IMR-90 (cell line): ENCODE results near the gene SLC25A51. TPM values are rescaled to one million over a fixed set of nuclear protein-coding genes. Genes with fewer than 3 reads are reported as not detected.

Experiments used
- ATAC-seq: fragments of 200-7000 bp; cut with Tn5 transposase; 2 replicates; pipeline ENCODE4 v1.9.1; 2020; ENCODE audit warnings: low read depth, mild to moderate bottlenecking, moderate library complexity
- BruUV-seq: library from RNA; stranded (reverse); fragments of 400-500 nt; replicated peaks from 2 replicates; lab custom pipeline; 2021; lab: Mats Ljungman, UMichigan
- CTCF ChIA-PET: fragments of 300-600 bp; formaldehyde crosslinking; extraction: SDS; loops from one replicate; lab custom pipeline; 2021; ENCODE audit warnings: antibody characterized with exemption; lab: Yijun Ruan, JAX
- POLR2A ChIA-PET: fragments of 300-600 bp; sonication (Branson Sonifier 250); formaldehyde crosslinking; loops from one replicate; lab custom pipeline; 2022; ENCODE audit warnings: antibody characterized with exemption; ENCODE audit not compliant: unreplicated experiment; lab: Charles Lee
- DNase-seq: peaks from one replicate; pipeline ENCODE4 v3.0.0; 2013
- H2AFZ ChIP-seq: replicated peaks from 2 replicates; pipeline ENCODE3; 2013; ENCODE audit warnings: low read length, mild to moderate bottlenecking; ENCODE audit not compliant: poor library complexity
- H2AK5ac ChIP-seq: 2 replicates; pipeline ENCODE4 v1.6.1; 2013; ENCODE audit warnings: low read depth, low read length, inconsistent platforms
- H2AK9ac ChIP-seq: replicated peaks from 2 replicates; pipeline ENCODE3; 2013; ENCODE audit warnings: mild to moderate bottlenecking, low read depth, low read length, moderate library complexity; ENCODE audit not compliant: poor library complexity
- H2BK120ac ChIP-seq: 2 replicates; pipeline ENCODE4 v1.6.1; 2013; ENCODE audit warnings: low read depth, low read length, inconsistent platforms
- H2BK15ac ChIP-seq: 3 replicates; pipeline ENCODE4 v1.6.1; 2013; ENCODE audit warnings: low read depth, low read length, inconsistent platforms
- H2BK20ac ChIP-seq: 2 replicates; pipeline ENCODE4 v1.6.1; 2013; ENCODE audit warnings: low read depth, mild to moderate bottlenecking, inconsistent platforms, low read length, moderate library complexity
- H2BK5ac ChIP-seq: 2 replicates; pipeline ENCODE4 v1.6.1; 2013; ENCODE audit warnings: mild to moderate bottlenecking, low read depth, low read length, inconsistent platforms; ENCODE audit not compliant: poor library complexity, severe bottlenecking
- H3K14ac ChIP-seq: replicated peaks from 2 replicates; pipeline ENCODE4 v1.6.1; 2013; ENCODE audit warnings: low read depth, low read length, inconsistent platforms
- H3K18ac ChIP-seq: 2 replicates; pipeline ENCODE4 v1.6.1; 2013; ENCODE audit warnings: low read depth, low read length, control low read depth
- H3K23ac ChIP-seq: 2 replicates; pipeline ENCODE4 v1.6.1; 2013; ENCODE audit warnings: low read depth, low read length, inconsistent platforms
- H3K27ac ChIP-seq: 2 replicates; pipeline ENCODE4 v1.5.1; 2013; ENCODE audit warnings: mild to moderate bottlenecking, control low read depth, low read length; ENCODE audit not compliant: insufficient read depth
- H3K27me3 ChIP-seq: 2 replicates; pipeline ENCODE4 v1.6.1; 2013; ENCODE audit warnings: low read length; ENCODE audit not compliant: control insufficient read depth, insufficient read depth
- H3K36me3 ChIP-seq: 2 replicates; pipeline ENCODE4 v1.6.1; 2013; ENCODE audit warnings: low read length, mixed read lengths; ENCODE audit not compliant: control insufficient read depth, insufficient read depth
- H3K4ac ChIP-seq: 2 replicates; pipeline ENCODE4 v1.6.1; 2013; ENCODE audit warnings: low read depth, low read length, inconsistent platforms
- H3K4me1 ChIP-seq: 2 replicates; pipeline ENCODE4 v1.6.1; 2013; ENCODE audit warnings: low read length, mixed read lengths; ENCODE audit not compliant: control insufficient read depth, insufficient read depth
- H3K4me2 ChIP-seq: 2 replicates; pipeline ENCODE4 v1.6.1; 2013; ENCODE audit warnings: low read depth, mild to moderate bottlenecking, control low read depth, low read length, moderate library complexity
- H3K4me3 ChIP-seq: 2 replicates; pipeline ENCODE4 v1.5.1; 2013; ENCODE audit warnings: low read depth, mild to moderate bottlenecking, control low read depth, low read length, moderate library complexity; ENCODE audit not compliant: insufficient read depth
- H3K56ac ChIP-seq: 2 replicates; pipeline ENCODE4 v1.6.1; 2013; ENCODE audit warnings: low read length, inconsistent platforms; ENCODE audit not compliant: insufficient read depth; ENCODE audit errors: extremely low read depth
- H3K79me1 ChIP-seq, 2 experiments: 2 replicates each; pipeline ENCODE4 v1.6.1; 2013; ENCODE audit warnings: low read length in 2 of 2, inconsistent platforms in 1 of 2, low read depth in 1 of 2
- H3K9ac ChIP-seq: 2 replicates; pipeline ENCODE4 v1.6.1; 2013; ENCODE audit warnings: low read depth, low read length, control low read depth
- H3K9me1 ChIP-seq: 2 replicates; pipeline ENCODE4 v1.6.1; 2013; ENCODE audit warnings: low read length, inconsistent platforms; ENCODE audit not compliant: insufficient read depth
- H3K9me3 ChIP-seq: 2 replicates; pipeline ENCODE4 v1.6.1; 2013; ENCODE audit warnings: low read length; ENCODE audit not compliant: control insufficient read depth, insufficient read depth
- H4K20me1 ChIP-seq: 2 replicates; pipeline ENCODE4 v1.6.1; 2013; ENCODE audit warnings: low read length, inconsistent platforms; ENCODE audit not compliant: insufficient read depth
- H4K5ac ChIP-seq: 2 replicates; pipeline ENCODE4 v1.6.1; 2013; ENCODE audit warnings: mild to moderate bottlenecking, low read depth, low read length, control low read depth
- H4K8ac ChIP-seq, 2 experiments: 2 replicates each; pipeline ENCODE4 v1.6.1; 2013; ENCODE audit warnings: low read depth in 2 of 2, low read length in 2 of 2, control low read depth in 1 of 2, inconsistent platforms in 1 of 2
- H4K91ac ChIP-seq: 2 replicates; pipeline ENCODE4 v1.6.1; 2013; ENCODE audit warnings: low read depth, low read length, inconsistent platforms; ENCODE audit not compliant: insufficient read depth
- BHLHE40 ChIP-seq: fragments of 150-350 bp; IDR thresholded peaks from 2 replicates; pipeline ENCODE4 v1.6.1; 2016; ENCODE audit warnings: mild to moderate bottlenecking, low read depth, low read length
- CHD1 ChIP-seq: IDR thresholded peaks from 2 replicates; pipeline ENCODE4 v1.6.1; 2012; ENCODE audit warnings: low read depth, low read length, improper control_type of control experiment
- FOS ChIP-seq: fragments of 150-350 bp; IDR thresholded peaks from 2 replicates; pipeline ENCODE4 v1.6.1; 2016; ENCODE audit warnings: low read depth, low read length
- MAFK ChIP-seq: IDR thresholded peaks from 2 replicates; pipeline ENCODE4 v1.6.1; 2012; ENCODE audit warnings: low read depth, low read length, improper control_type of control experiment
- MXI1 ChIP-seq: IDR thresholded peaks from 2 replicates; pipeline ENCODE4 v1.6.1; 2012; ENCODE audit warnings: low read depth, mild to moderate bottlenecking, low read length, moderate library complexity, borderline replicate concordance
- NFE2L2 ChIP-seq: fragments of 150-350 bp; IDR thresholded peaks from 2 replicates; pipeline ENCODE4 v1.6.1; 2016; ENCODE audit warnings: low read depth, mild to moderate bottlenecking, low read length
- RAD21 ChIP-seq: IDR thresholded peaks from 2 replicates; pipeline ENCODE4 v1.6.1; 2012; ENCODE audit warnings: low read length, improper control_type of control experiment
- RFX5 ChIP-seq: IDR thresholded peaks from 2 replicates; pipeline ENCODE4 v1.8.0; 2012; ENCODE audit warnings: low read depth, mild to moderate bottlenecking, low read length, moderate library complexity
- SMC3 ChIP-seq: fragments of 150-350 bp; IDR thresholded peaks from 2 replicates; pipeline ENCODE4 v1.6.1; 2016; ENCODE audit warnings: low read depth, mild to moderate bottlenecking, antibody characterized with exemption, low read length, moderate library complexity
- WGBS, 2 experiments: methylation state at CpG; one replicate each; pipeline versions ENCODE4 v1.1.5 to v1.1.7; 2013; ENCODE audit warnings: missing lambda C conversion rate in 2 of 2; ENCODE audit not compliant: insufficient read length in 1 of 2; ENCODE audit errors: extremely low coverage in 2 of 2; 5-methylcytosine and 5-hydroxymethylcytosine counted together
- dilution Hi-C: fragments of 300-500 bp; cut with HindIII; formaldehyde crosslinking; loops from one replicate; pipeline ENCODE4 v1.14.3; 2018; ENCODE audit warnings: low sequenced_read_pairs; ENCODE audit not compliant: unreplicated experiment
- in situ Hi-C: fragments of 300-500 bp; cut with MboI; formaldehyde crosslinking; loops from 3 replicates; pipeline ENCODE4 v1.14.3; 2019; ENCODE audit warnings: low sequenced_read_pairs, inconsistent platforms, mixed read lengths
- intact Hi-C: fragments of 100-400 bp; cut with micrococcal nuclease; formaldehyde crosslinking; loops from 2 replicates; pipeline ENCODE4 v1.10.0; 2022
- polyA plus RNA-seq, 3 experiments: library from polyadenylated mRNA; depleted of rRNA; stranded (reverse); fragments of >200 nt; gene quantifications; 2 replicates each; pipeline ENCODE4 v1.2.3, GENCODE V29; 2012; ENCODE audit warnings: low replicate concordance in 1 of 3
- total RNA-seq: library from RNA; depleted of rRNA; stranded (reverse); fragments of >200 nt; gene quantifications from 2 replicates; pipeline ENCODE4 v1.2.3, GENCODE V29; 2012
- TF ChIP-seq, protein P1 (sequence below): fragments of 150-350 bp; IDR thresholded peaks from 2 replicates; pipeline ENCODE4 v1.6.1; 2017; ENCODE audit warnings: mild to moderate bottlenecking, antibody characterized with exemption, low read length, low read depth
- TF ChIP-seq, protein P2 (sequence below): fragments of 150-350 bp; IDR thresholded peaks from 2 replicates; pipeline ENCODE4 v1.6.1; 2016; ENCODE audit warnings: low read depth, mild to moderate bottlenecking, low read length, moderate library complexity, borderline replicate concordance

The SLC25A51 gene
- total and polyA plus RNA-seq, 2 of the 4 experiments (the other 2 are of a cell fraction): 14.1 to 81.6 TPM

DNA sequence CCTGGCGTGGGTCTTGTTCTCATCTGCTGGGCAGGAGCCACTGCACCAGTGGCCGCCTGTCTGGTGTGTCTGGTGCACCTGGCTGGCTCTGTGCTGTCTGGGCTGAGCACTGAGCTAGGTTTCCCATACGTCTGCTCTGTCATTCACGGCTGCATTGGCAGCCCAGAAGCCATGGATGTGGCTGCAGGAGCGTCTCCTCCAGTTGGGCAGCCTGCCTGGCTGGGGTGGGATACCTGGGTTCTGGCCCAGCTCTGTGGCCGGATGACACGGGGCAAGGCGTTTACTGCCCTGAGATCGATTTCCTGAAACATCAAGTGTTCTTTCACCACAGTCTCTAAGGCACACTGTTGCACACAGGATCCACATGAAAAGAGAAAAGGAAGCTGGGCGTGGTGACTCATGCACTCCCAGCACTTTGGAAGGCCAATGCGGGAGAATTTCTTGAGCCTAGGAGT, 25.5 kb upstream of the SLC25A51 start:
- dilution Hi-C loops: loop anchor here (25.0 kb wide), 1 partner anchor 133 kb away; the partner anchor contains the start of gene SHB
- Histone ChIP-seq H3K9ac (no peak overlapping the region), H2AFZ (peak overlapping the region; percentile 26), H4K5ac (no peak overlapping the region), H2AK5ac (no peak overlapping the region), H3K4me1 (peaks cover 16% of the 10 kb centered on the region), H3K9me1 (peaks cover 30% of the 10 kb centered on the region), H3K23ac (no peak overlapping the region), H2BK15ac (no peak overlapping the region), H4K91ac (no peak overlapping the region), H2BK120ac (no peak overlapping the region), H3K4ac (no peak overlapping the region; the same call in 1 of the 2 replicates), H2AK9ac (peak overlapping the region; percentile 59), H3K27ac (no peak overlapping the region), H4K8ac (peak overlapping the region in 1 of 2 experiments; percentile 9; a peak in 1 of 4 replicates), H2BK20ac (no peak overlapping the region), H3K14ac (no peak overlapping the region), H3K18ac (no peak overlapping the region), H3K79me1 (peaks cover 56 to 89% of the 10 kb centered on the region in 2 experiments), H3K9me3 (no peaks in the 10 kb centered on the region), H3K56ac (no peak overlapping the region), H3K4me2 (no peak overlapping the region), H3K36me3 (peaks cover 33% of the 10 kb centered on the region), H2BK5ac (no peak overlapping the region), H4K20me1 (peaks cover 15% of the 10 kb centered on the region), H3K4me3 (no peak overlapping the region), H3K27me3 (no peaks in the 10 kb centered on the region)
- ATAC-seq: peak; percentile 40
- in situ Hi-C loops: loop anchor here (10.0 kb wide), 1 partner anchor 135 kb away; the partner anchor contains the start of gene SHB
- no TSS peak for BruUV-seq
- DNase-seq: peak; percentile 66
- POLR2A ChIA-PET: no interaction called here
- intact Hi-C loops: no loop called here
- TF ChIP-seq RFX5 (no peak), NFE2L2 (no peak), MAFK (no peak), CHD1 (no peak), SMC3 (no peak), BHLHE40 (no peak), FOS (no peak), RAD21 (no peak), MXI1 (no peak)
- TF ChIP-seq, protein P1, sequence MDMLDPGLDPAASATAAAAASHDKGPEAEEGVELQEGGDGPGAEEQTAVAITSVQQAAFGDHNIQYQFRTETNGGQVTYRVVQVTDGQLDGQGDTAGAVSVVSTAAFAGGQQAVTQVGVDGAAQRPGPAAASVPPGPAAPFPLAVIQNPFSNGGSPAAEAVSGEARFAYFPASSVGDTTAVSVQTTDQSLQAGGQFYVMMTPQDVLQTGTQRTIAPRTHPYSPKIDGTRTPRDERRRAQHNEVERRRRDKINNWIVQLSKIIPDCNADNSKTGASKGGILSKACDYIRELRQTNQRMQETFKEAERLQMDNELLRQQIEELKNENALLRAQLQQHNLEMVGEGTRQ: no peak
- TF ChIP-seq, protein P2, sequence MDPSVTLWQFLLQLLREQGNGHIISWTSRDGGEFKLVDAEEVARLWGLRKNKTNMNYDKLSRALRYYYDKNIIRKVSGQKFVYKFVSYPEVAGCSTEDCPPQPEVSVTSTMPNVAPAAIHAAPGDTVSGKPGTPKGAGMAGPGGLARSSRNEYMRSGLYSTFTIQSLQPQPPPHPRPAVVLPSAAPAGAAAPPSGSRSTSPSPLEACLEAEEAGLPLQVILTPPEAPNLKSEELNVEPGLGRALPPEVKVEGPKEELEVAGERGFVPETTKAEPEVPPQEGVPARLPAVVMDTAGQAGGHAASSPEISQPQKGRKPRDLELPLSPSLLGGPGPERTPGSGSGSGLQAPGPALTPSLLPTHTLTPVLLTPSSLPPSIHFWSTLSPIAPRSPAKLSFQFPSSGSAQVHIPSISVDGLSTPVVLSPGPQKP: no peak
- CTCF ChIA-PET: interaction anchor here (0.6 kb wide), 1 partner anchor 12 kb away, joined by 3 read pairs; no protein-coding TSS in a partner anchor
- WGBS, 2 experiments: 84% methylated on average over 6 of the region's 11 CpGs; no CpG with 5 or more reads in 1 of the 2 experiments
